NCI-H1092 treated with DMSO at 0.1 percent for 48 hours (cell line): ENCODE measurements around the gene LILRB4.
"Not testable (repeated sequence)": the region's sequence is repeated elsewhere in the genome, so short reads cannot be mapped to it uniquely, and the experiment has no call there.

ENCODE experiments used
- DNase-seq: peaks from one replicate; lab custom pipeline; 2025; lab: John Stamatoyannopoulos, UW

Gene LILRB4

GRCh38 chr19:54662730-54663129 lies at the start of gene LILRB4:
Gene LILRB4, plus strand, starts transcription at chr19:54662985. Its CDS starts 49 bp downstream, at chr19:54663034.
- DNase-seq, result no peak

- DNase-seq, result no peak
These were observed 48.1 kb upstream of the LILRB4 start for GRCh38 chr19:54614726-54615125.

- no peak for DNase-seq
These were observed 46.7 kb upstream of the LILRB4 start for GRCh38 chr19:54616057-54616456.

GRCh38 chr19:54616821-54617560 lies 45.8 kb upstream of the LILRB4 start:
- DNase-seq, result no peak

GRCh38 chr19:54620464-54620863 lies 42.3 kb upstream of the LILRB4 start:
- DNase-seq, result no peak

- no peak for DNase-seq
These were observed 40.4 kb upstream of the LILRB4 start for GRCh38 chr19:54622431-54622830.

GRCh38 chr19:54624234-54624633 lies 38.6 kb upstream of the LILRB4 start:
- not testable (repeated sequence) for DNase-seq

GRCh38 chr19:54624934-54625730 lies 37.7 kb upstream of the LILRB4 start:
- not testable (repeated sequence) for DNase-seq

GRCh38 chr19:54626757-54627156 lies 36.0 kb upstream of the LILRB4 start:
- no peak for DNase-seq

- not testable (repeated sequence) for DNase-seq
These were observed 34.9 kb upstream of the LILRB4 start for GRCh38 chr19:54627912-54628311.

- not testable (repeated sequence) for DNase-seq
These were observed 32.5 kb upstream of the LILRB4 start, which contains the start of gene LILRB1 for GRCh38 chr19:54630262-54630661. Gene LILRB1, plus strand, starts transcription at chr19:54630484. Its CDS starts 590 bp downstream, at chr19:54631074.

- no peak for DNase-seq
These were observed 32.0 kb upstream of the LILRB4 start for GRCh38 chr19:54630782-54631181.

- DNase-seq, result not testable (repeated sequence)
These were observed 31.1 kb upstream of the LILRB4 start for GRCh38 chr19:54631489-54632337.

- not testable (repeated sequence) for DNase-seq
These were observed 30.3 kb upstream of the LILRB4 start for GRCh38 chr19:54632517-54632916.

- no peak for DNase-seq
These were observed 29.4 kb upstream of the LILRB4 start for GRCh38 chr19:54633401-54633800.

- DNase-seq, result not testable (repeated sequence)
These were observed 26.7 kb upstream of the LILRB4 start for GRCh38 chr19:54636081-54636480.

- no peak for DNase-seq
These were observed 24.1 kb upstream of the LILRB4 start for GRCh38 chr19:54638683-54639082.

GRCh38 chr19:54642953-54643352 lies 19.8 kb upstream of the LILRB4 start:
- DNase-seq, result not testable (repeated sequence)

- DNase-seq, result not testable (repeated sequence)
These were observed 19.2 kb upstream of the LILRB4 start for GRCh38 chr19:54643583-54643982.

GRCh38 chr19:54644056-54644455 lies 18.7 kb upstream of the LILRB4 start:
- no peak for DNase-seq

- DNase-seq, result no peak
These were observed 16.4 kb upstream of the LILRB4 start for GRCh38 chr19:54646331-54646841.

- no peak for DNase-seq
These were observed 14.7 kb upstream of the LILRB4 start for GRCh38 chr19:54648129-54648528.
